Right lobe of liver (tissue), 6 donors: ENCODE measurements around the gene LGR4. TPM values are rescaled to one million over a fixed set of nuclear protein-coding genes. Genes with fewer than 3 reads are reported as not detected.
A peak's percentile ranks its signal among the peaks of the same experiment; 100 is the strongest.
"Not testable (repeated sequence)": the region's sequence is repeated elsewhere in the genome, so short reads cannot be mapped to it uniquely, and the experiment has no call there.

Source experiments
- ATAC-seq, 4 donors: fragments of 200-7000 bp; cut with Tn5 transposase; one replicate each; pipeline ENCODE4 v1.9.1; 2020; ENCODE audit warnings: mild to moderate bottlenecking in 4 of 4, moderate library complexity in 4 of 4
- DNase-seq, 3 donors: peaks; one replicate each; pipeline ENCODE4 v3.0.0-alpha.2; 2020
- H3K27ac ChIP-seq, 3 donors: fragments of 200-600 bp; one replicate each; pipeline ENCODE4 v1.8.0; 2022
- H3K27me3 ChIP-seq, 2 donors: fragments of 200-600 bp; one replicate each; pipeline ENCODE4 v1.8.0; 2022
- H3K36me3 ChIP-seq, 4 donors: fragments of 200-600 bp; sonication (generic) in 1 of 4; one replicate each; pipeline versions ENCODE4 v1.5.1 to v1.8.0; 2017 to 2022; ENCODE audit warnings: control low read depth in 1 of 4
- H3K4me1 ChIP-seq, 4 donors: fragments of 200-600 bp; sonication (generic) in 1 of 4; one replicate each; pipeline versions ENCODE4 v1.5.1 to v1.8.0; 2017 to 2022; ENCODE audit warnings: control low read depth in 1 of 4
- H3K4me3 ChIP-seq, 3 donors: fragments of 200-600 bp; one replicate each; pipeline ENCODE4 v1.8.0; 2022
- H3K9me3 ChIP-seq, 4 donors: fragments of 200-600 bp; sonication (generic) in 1 of 4; one replicate each; pipeline versions ENCODE4 v1.5.1 to v1.8.0; 2017 to 2022; ENCODE audit warnings: control low read depth in 1 of 4
- POLR2A ChIP-seq: fragments of 450-650 bp; IDR thresholded peaks from one replicate; pipeline ENCODE4 v1.6.1; 2017; ENCODE audit warnings: antibody characterized with exemption, mild to moderate bottlenecking
- WGBS: methylation state at CpG from one replicate; pipeline ENCODE4 v1.1.6; 2018; ENCODE audit warnings: low coverage, low lambda C conversion rate; ENCODE audit not compliant: insufficient coverage; ENCODE audit errors: missing lambda C conversion rate; 5-methylcytosine and 5-hydroxymethylcytosine counted together
- intact Hi-C, 2 donors: fragments of 100-400 bp; cut with DNase I; formaldehyde crosslinking; loops; one replicate each; pipeline versions ENCODE4 v1.11.2 to v1.14.1; 2022
- total RNA-seq, 6 experiments: library from RNA; depleted of rRNA in 2 of 6; stranded (reverse); fragments of >200 nt in 2 of 6; fragmentation: NEBNext Ultra II Directional in 3 of 6; extraction: Animal tissue kit (Norgen Biotek cat#: 25700) in 3 of 6; gene quantifications; one replicate each; pipeline versions ENCODE4 v1.1.0 to v1.2.4, GENCODE V29; 2016 to 2023
- TF ChIP-seq, protein P1 (sequence below), 4 donors: fragments of 200-600 bp in 3 of 4; fragments of 450-650 bp in 1 of 4; IDR thresholded peaks; one replicate each; pipeline versions ENCODE4 v1.5.1 to v1.8.0; 2016 to 2022; ENCODE audit warnings: antibody characterized with exemption in 4 of 4, mild to moderate bottlenecking in 2 of 4
- donor health status: DM: no; HTN: yes; CAD: no.
- donor health status: DM: no; HTN: no; CAD: no.
- donor health status: DM: no; HTN: no; CAD: no.
- donor health status: DM: no; HTN: yes; CAD: no.
- donor health status: DM: no; HTN: yes; CAD: no.

LGR4 gene
- total RNA-seq, 6 experiments from 2014 or later: 32.5 to 46.3 (median 44.1) TPM

DNA sequence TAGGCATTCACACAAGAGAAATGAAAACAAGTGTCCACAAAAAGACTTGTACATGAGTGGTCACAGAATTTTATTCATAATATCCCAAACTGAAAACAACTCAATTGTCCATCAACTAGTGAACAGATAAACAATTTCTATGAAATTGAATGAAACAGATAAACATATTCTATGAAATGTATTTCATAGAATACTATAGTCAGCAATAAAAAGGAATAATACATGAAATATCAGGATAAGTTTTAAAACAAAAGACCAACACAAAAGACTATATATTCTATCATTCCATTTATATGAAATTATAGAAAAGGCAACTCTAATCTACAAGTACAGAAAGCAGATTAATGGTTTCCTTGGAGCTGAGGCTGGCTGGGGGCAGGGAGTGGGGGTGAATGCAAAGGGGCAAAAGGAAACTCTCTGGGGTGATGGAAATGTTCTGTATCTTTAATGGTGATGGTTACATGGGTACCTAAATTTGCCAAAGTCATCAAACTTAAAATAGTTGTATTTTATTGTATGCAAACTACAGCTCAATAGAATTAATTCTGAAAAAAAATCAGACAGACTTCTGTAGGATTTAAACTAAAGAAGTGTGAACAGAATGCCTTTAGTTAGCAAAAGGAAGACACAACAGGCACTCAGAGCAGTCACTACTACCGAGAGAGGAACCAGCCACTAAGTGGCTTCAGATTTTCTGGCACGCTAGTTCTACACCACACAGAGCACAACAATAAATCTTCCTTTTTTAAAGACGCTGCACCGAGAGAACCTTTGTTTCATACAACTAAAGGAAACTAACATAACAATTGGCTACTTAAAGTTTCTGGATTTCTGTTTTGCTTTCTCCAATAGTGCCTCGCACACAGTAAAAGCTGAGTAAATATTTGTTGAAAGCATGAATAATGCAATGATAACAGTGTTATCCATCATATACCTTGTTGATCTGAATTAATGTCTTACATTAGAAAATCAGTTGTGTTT is 124.9 kb downstream of the LGR4 start:
- Histone ChIP-seq H3K27me3 (no peaks in the 10 kb centered on the region), H3K27ac (no peak overlapping the region), H3K4me3 (no peak overlapping the region), H3K9me3 (no peaks in the 10 kb centered on the region), H3K4me1 (peaks cover 0 to 13% (median 5%) of the 10 kb centered on the region in 4 donors), H3K36me3 (no peaks in the 10 kb centered on the region)
- no peak for TF ChIP-seq POLR2A
- TF ChIP-seq, protein P1, sequence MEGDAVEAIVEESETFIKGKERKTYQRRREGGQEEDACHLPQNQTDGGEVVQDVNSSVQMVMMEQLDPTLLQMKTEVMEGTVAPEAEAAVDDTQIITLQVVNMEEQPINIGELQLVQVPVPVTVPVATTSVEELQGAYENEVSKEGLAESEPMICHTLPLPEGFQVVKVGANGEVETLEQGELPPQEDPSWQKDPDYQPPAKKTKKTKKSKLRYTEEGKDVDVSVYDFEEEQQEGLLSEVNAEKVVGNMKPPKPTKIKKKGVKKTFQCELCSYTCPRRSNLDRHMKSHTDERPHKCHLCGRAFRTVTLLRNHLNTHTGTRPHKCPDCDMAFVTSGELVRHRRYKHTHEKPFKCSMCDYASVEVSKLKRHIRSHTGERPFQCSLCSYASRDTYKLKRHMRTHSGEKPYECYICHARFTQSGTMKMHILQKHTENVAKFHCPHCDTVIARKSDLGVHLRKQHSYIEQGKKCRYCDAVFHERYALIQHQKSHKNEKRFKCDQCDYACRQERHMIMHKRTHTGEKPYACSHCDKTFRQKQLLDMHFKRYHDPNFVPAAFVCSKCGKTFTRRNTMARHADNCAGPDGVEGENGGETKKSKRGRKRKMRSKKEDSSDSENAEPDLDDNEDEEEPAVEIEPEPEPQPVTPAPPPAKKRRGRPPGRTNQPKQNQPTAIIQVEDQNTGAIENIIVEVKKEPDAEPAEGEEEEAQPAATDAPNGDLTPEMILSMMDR (IDR thresholded peaks at IDR 0.05): no peak
- 68% methylated on average over 5 of the region's 5 CpGs for WGBS
- intact Hi-C loops: no loop called here
- no peak for DNase-seq
- ATAC-seq: peak in 1 of 4 donors; percentile 41

DNA sequence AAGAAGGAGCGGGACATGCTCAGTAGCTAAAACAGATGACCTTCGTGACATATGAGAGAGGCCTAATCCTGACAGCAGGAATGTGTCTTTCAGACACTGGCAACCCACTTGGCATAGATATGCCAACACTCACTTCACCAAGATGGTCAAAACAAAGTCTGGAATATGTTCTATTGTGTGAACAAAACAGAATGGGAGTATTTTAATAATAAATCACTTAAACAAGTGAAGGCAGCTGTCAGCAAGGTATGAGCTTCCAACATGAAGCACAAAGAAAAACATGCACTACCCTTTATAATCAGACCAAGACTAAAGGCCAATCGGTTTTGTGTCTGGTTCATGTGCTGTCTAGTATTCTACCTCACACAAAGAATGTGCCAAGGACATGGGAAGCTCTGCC is 132.6 kb downstream of the LGR4 start:
- Histone ChIP-seq H3K27ac (no peak overlapping the region), H3K27me3 (no peaks in the 10 kb centered on the region), H3K9me3 (no peaks in the 10 kb centered on the region), H3K36me3 (no peaks in the 10 kb centered on the region), H3K4me1 (peaks cover 0 to 3% (median 0%) of the 10 kb centered on the region in 4 donors), H3K4me3 (no peak overlapping the region)
- no peak for TF ChIP-seq POLR2A
- WGBS: 83% methylated on average over 3 of the region's 3 CpGs
- ATAC-seq: no peak
- intact Hi-C loops: no loop called here
- no peak for DNase-seq

DNA sequence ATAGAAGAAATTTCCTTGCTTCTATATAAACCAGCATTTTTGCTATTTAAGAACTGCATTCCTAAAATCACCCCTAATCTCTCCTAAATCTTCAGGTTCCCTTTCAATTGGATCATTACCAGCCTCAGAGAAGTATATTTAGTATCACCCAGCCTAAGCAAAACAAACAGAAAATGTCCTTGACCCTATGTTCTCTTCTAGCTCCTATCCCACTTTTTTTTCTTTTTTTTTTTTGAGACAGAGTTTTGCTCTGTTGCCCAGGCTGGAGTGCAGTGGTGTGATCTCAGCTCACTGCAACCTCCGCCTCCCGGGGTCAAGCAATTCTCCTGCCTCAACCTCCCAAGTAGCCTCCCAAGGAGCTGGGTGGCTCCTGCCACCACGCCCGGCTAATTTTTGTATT is 137.8 kb downstream of the LGR4 start:
- 52% methylated on average over 3 of the region's 4 CpGs for WGBS
- H3K4me3 ChIP-seq, H3K36me3 ChIP-seq, H3K27ac ChIP-seq, DNase-seq, H3K4me1 ChIP-seq, intact Hi-C loops, H3K27me3 ChIP-seq, H3K9me3 ChIP-seq: not testable (repeated sequence)
- ATAC-seq: peak; percentile 40 to 62 (median 48)

DNA sequence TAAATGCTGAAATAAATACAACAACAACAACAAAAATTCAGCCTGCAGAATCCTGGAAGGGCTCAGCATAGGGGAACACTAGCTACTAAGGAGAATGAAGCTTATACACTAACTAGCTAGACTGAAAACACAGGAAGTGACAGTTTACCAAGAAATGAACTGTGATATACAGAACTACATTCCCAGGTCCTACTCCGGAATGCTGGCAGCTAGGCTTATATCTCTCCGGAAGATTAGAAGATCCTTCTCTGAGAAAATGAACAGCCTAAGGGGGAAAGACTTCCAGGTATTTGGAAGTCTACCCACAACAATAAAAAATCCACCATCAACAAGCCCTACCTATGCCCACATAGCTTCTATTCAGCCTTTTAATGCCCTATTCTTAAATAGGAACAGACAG is 140.6 kb downstream of the LGR4 start:
- H3K36me3 ChIP-seq: no peaks in the 10 kb centered on the region
- no peak overlapping the region for H3K4me3 ChIP-seq
- intact Hi-C loops: no loop called here
- no peaks in the 10 kb centered on the region for H3K27me3 ChIP-seq
- no peak for TF ChIP-seq POLR2A
- TF ChIP-seq, protein P1 (IDR thresholded peaks at IDR 0.05): no peak
- ATAC-seq (no peak), DNase-seq (no peak)
- H3K9me3 ChIP-seq: no peaks in the 10 kb centered on the region
- peaks cover 0 to 8% (median 0%) of the 10 kb centered on the region in 4 donors for H3K4me1 ChIP-seq
- no peak overlapping the region for H3K27ac ChIP-seq
- WGBS: 72% methylated on average over 2 of the region's 2 CpGs

DNA sequence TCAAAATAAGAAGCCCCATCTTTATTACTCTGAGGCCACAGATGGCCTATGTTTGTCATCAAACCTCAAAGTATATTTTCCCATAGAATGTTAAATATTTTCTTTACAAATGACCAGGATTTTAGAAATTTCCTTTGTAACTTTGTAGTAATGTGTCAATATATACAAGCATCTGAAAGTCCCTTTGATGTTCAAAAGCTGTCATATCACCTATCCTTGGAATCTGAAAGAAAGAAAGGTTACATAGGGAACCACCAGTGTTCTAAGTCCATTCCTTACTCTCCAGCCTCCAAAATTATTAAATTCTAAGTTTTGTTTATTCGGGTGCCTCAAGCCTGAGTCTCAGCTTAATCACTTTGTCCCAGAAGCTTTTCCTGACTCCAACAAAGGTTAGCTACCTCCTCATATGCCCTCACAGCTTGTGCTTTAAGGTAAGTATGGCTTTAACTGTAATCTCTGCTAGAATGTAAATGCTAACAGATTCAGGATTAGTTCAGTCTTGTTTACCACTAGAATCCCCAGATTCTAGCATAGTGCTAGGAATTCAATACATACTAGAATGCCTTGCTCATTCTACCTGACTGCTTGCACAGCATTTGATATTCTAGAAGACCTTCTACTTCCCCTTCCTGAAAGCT is 141.8 kb downstream of the LGR4 start:
- no peaks in the 10 kb centered on the region for H3K9me3 ChIP-seq
- DNase-seq (no peak), ATAC-seq (no peak)
- H3K27ac ChIP-seq: no peak overlapping the region
- no peak overlapping the region for H3K4me3 ChIP-seq
- intact Hi-C loops: no loop called here
- H3K4me1 ChIP-seq: peaks cover 0 to 8% (median 0%) of the 10 kb centered on the region in 4 donors
- no peak for TF ChIP-seq POLR2A
- TF ChIP-seq, protein P1 (IDR thresholded peaks at IDR 0.05): no peak
- 92% methylated on average over 1 of the region's 1 CpG for WGBS
- H3K36me3 ChIP-seq: no peaks in the 10 kb centered on the region
- H3K27me3 ChIP-seq: no peaks in the 10 kb centered on the region
